ENCODE results near the gene MAPK11. TPM values are rescaled to one million over a fixed set of nuclear protein-coding genes. Genes with fewer than 3 reads are reported as not detected.

Gene MAPK11
- total RNA-seq, 1 experiment from 2014 or later, result 7.6 TPM

GRCh38 chr22:50289942-50290630 lies 19.9 kb upstream of the MAPK11 start:
- CTCF ChIA-PET, result no interaction called here
- H3K27ac ChIP-seq (ENCODE audit: low read length), result no peak overlapping the region
- intact Hi-C loops (cut with micrococcal nuclease), result no loop called here
- no peaks in the 10 kb centered on the region for H3K27me3 ChIP-seq (ENCODE audit: low read length)
- peaks cover 20% of the 10 kb centered on the region for H3K4me1 ChIP-seq (ENCODE audit: insufficient read depth, low read length)
- TSS peak; percentile 29 for BruUV-seq (replicated peaks)
- no peak overlapping the region for H3K4me3 ChIP-seq (ENCODE audit: low read length)
- POLR2A ChIA-PET (ENCODE audit: unreplicated experiment), result no interaction called here
- H3K4me2 ChIP-seq (ENCODE audit: low read length), result no peak overlapping the region
- H3K9me3 ChIP-seq (ENCODE audit: low read length), result no peaks in the 10 kb centered on the region
- H3K36me3 ChIP-seq (ENCODE audit: low read depth, low read length), result no peaks in the 10 kb centered on the region
- H4K20me1 ChIP-seq (ENCODE audit: low read length), result no peaks in the 10 kb centered on the region
- H3K9me2 ChIP-seq (replicated peaks; ENCODE audit: low read length), result no peaks in the 10 kb centered on the region
- H3K9ac ChIP-seq (ENCODE audit: low read length), result no peak overlapping the region
- no peaks in the 10 kb centered on the region for H3F3A ChIP-seq (ENCODE audit: low read length, unreplicated experiment)
- DNase-seq (no peak), ATAC-seq (no peak)
- peaks cover 57% of the 10 kb centered on the region for H3K79me2 ChIP-seq (ENCODE audit: low read length)
- no peak for TF ChIP-seq EZH2 (IDR thresholded peaks at IDR 0.05; ENCODE audit: low read length, unreplicated experiment)
- TF ChIP-seq, protein P1, sequence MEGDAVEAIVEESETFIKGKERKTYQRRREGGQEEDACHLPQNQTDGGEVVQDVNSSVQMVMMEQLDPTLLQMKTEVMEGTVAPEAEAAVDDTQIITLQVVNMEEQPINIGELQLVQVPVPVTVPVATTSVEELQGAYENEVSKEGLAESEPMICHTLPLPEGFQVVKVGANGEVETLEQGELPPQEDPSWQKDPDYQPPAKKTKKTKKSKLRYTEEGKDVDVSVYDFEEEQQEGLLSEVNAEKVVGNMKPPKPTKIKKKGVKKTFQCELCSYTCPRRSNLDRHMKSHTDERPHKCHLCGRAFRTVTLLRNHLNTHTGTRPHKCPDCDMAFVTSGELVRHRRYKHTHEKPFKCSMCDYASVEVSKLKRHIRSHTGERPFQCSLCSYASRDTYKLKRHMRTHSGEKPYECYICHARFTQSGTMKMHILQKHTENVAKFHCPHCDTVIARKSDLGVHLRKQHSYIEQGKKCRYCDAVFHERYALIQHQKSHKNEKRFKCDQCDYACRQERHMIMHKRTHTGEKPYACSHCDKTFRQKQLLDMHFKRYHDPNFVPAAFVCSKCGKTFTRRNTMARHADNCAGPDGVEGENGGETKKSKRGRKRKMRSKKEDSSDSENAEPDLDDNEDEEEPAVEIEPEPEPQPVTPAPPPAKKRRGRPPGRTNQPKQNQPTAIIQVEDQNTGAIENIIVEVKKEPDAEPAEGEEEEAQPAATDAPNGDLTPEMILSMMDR (conservative IDR thresholded peaks at IDR 0.05; ENCODE audit: low read depth, low read length), result no peak
- no peak for TF ChIP-seq EZH2phosphoT487 (IDR thresholded peaks at IDR 0.05; ENCODE audit: borderline replicate concordance, low read length)
- no peak overlapping the region for H2AFZ ChIP-seq (ENCODE audit: low read length)

DNA sequence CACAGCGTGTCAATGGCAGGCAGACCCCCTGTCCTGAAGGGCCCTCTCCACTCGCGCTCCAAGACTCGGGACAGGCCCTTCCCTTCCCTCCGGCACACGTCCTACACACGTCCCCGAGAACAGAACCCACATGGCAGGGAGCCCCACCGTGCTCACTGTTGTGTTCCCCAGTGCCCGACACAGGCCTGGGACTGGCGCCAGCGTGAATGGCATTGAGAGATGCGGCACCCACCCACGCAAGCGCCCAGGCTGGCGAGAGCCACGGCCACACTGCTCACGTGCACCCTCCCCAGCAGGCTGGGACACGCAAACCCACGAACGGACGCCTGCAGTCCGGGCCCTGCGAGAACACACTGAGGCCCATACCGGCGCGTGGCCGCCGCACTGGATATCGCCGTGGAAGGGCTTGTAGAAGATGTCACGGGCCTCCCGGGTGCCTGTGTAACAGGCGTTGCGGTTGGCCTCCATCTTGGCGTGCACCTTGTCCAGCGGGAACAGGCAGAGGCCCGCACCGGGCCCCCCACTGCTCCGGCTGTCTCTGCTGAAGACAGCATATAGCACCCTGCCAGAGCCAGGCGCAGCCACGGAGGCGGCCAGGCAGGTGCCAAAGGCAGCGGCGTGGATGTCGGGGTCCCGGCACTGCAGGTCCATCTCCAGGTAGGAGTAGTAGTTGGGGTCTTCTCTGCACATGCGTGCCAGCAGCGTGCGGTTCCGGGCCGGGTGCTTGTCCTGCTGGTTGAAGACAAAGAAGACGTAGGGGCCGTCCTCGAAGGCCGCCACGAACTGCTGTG lies 19.2 kb upstream of the MAPK11 start:
- Histone ChIP-seq H3K9me3 (ENCODE audit: low read length) (no peaks in the 10 kb centered on the region), H3K9ac (ENCODE audit: low read length) (no peak overlapping the region), H2AFZ (ENCODE audit: low read length) (no peak overlapping the region), H3K27ac (ENCODE audit: low read length) (no peak overlapping the region), H3K4me1 (ENCODE audit: insufficient read depth, low read length) (peaks cover 19% of the 10 kb centered on the region), H3K79me2 (ENCODE audit: low read length) (peaks cover 50% of the 10 kb centered on the region), H3K4me2 (ENCODE audit: low read length) (no peak overlapping the region), H3F3A (ENCODE audit: low read length, unreplicated experiment) (no peaks in the 10 kb centered on the region), H3K36me3 (ENCODE audit: low read depth, low read length) (no peaks in the 10 kb centered on the region), H3K27me3 (ENCODE audit: low read length) (no peaks in the 10 kb centered on the region), H4K20me1 (ENCODE audit: low read length) (no peaks in the 10 kb centered on the region), H3K4me3 (ENCODE audit: low read length) (no peak overlapping the region), H3K9me2 (replicated peaks; ENCODE audit: low read length) (no peaks in the 10 kb centered on the region)
- intact Hi-C loops (cut with micrococcal nuclease), result no loop called here
- no peak for ATAC-seq
- DNase-seq, result no peak
- TF ChIP-seq EZH2 (IDR thresholded peaks at IDR 0.05; ENCODE audit: low read length, unreplicated experiment) (no peak), EZH2phosphoT487 (IDR thresholded peaks at IDR 0.05; ENCODE audit: borderline replicate concordance, low read length) (no peak)
- TF ChIP-seq, protein P1 (conservative IDR thresholded peaks at IDR 0.05; ENCODE audit: low read depth, low read length), result no peak
- no TSS peak for BruUV-seq (replicated peaks)
- ChIA-PET CTCF (no interaction called here), POLR2A (ENCODE audit: unreplicated experiment) (no interaction called here)

DNA sequence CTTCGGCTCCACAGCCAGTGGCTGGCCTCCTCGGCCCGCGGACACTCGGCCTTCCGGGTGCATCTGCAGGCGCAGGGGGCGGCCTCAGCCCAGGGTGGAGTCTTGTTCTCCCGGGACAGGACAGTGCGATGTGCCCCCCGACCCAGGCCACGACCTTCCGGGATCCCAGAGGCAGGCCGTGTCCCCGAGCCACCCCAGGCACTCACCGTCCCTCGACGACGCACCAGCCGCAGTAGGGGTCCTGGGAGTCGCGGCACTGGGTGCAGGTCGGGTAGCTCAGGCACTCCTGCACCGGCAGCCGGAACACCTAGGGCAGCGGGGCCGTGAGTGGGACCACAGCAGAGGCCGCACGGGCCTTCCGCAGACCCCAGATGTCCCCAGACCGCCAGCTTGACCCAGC lies 17.6 kb upstream of the MAPK11 start:
- no peak overlapping the region for H3K4me3 ChIP-seq (ENCODE audit: low read length)
- ChIA-PET POLR2A (ENCODE audit: unreplicated experiment) (no interaction called here), CTCF (no interaction called here)
- DNase-seq, result no peak
- TF ChIP-seq EZH2 (IDR thresholded peaks at IDR 0.05; ENCODE audit: low read length, unreplicated experiment) (no peak), EZH2phosphoT487 (IDR thresholded peaks at IDR 0.05; ENCODE audit: borderline replicate concordance, low read length) (no peak)
- TF ChIP-seq, protein P1 (conservative IDR thresholded peaks at IDR 0.05; ENCODE audit: low read depth, low read length), result no peak
- no peak overlapping the region for H3K27ac ChIP-seq (ENCODE audit: low read length)
- H3K36me3 ChIP-seq (ENCODE audit: low read depth, low read length), result no peaks in the 10 kb centered on the region
- no peak overlapping the region for H3K9ac ChIP-seq (ENCODE audit: low read length)
- H3K27me3 ChIP-seq (ENCODE audit: low read length), result no peaks in the 10 kb centered on the region
- H3K79me2 ChIP-seq (ENCODE audit: low read length), result peaks cover 34% of the 10 kb centered on the region
- H3K9me3 ChIP-seq (ENCODE audit: low read length), result no peaks in the 10 kb centered on the region
- BruUV-seq (replicated peaks), result no TSS peak
- no peak overlapping the region for H3K4me2 ChIP-seq (ENCODE audit: low read length)
- H2AFZ ChIP-seq (ENCODE audit: low read length), result no peak overlapping the region
- H4K20me1 ChIP-seq (ENCODE audit: low read length), result no peaks in the 10 kb centered on the region
- ATAC-seq, result no peak
- H3K4me1 ChIP-seq (ENCODE audit: insufficient read depth, low read length), result peaks cover 9% of the 10 kb centered on the region
- no peaks in the 10 kb centered on the region for H3K9me2 ChIP-seq (replicated peaks; ENCODE audit: low read length)
- no peaks in the 10 kb centered on the region for H3F3A ChIP-seq (ENCODE audit: low read length, unreplicated experiment)
- intact Hi-C loops (cut with micrococcal nuclease), result no loop called here
